Breast epithelium (tissue), 3 donors: ENCODE results near the gene EBF3.

Source experiments
- CTCF ChIP-seq, 3 donors: fragments of 450-650 bp; IDR thresholded peaks; one replicate each; pipeline ENCODE4 v1.5.1; 2016 to 2017; ENCODE audit warnings: antibody characterized with exemption in 3 of 3, mild to moderate bottlenecking in 3 of 3, moderate library complexity in 3 of 3
- POLR2AphosphoS5 ChIP-seq, 3 donors: sonication (generic); formaldehyde crosslinking; IDR thresholded peaks; one replicate each; pipeline ENCODE4 v1.6.1; 2017; ENCODE audit warnings: antibody characterized with exemption in 3 of 3

GRCh38 chr10:129839285-129840195, 124.5 kb downstream of the EBF3 start:
- TF ChIP-seq POLR2AphosphoS5 (IDR thresholded peaks at IDR 0.05) (no peak), CTCF (IDR thresholded peaks at IDR 0.05) (no peak)
